K562 (cell line): ENCODE measurements around the gene RHCG. TPM values are rescaled to one million over a fixed set of nuclear protein-coding genes. Genes with fewer than 3 reads are reported as not detected.

Experiments
- ATAC-seq: fragments of 200-7000 bp; cut with Tn5 transposase; 3 replicates; pipeline ENCODE4 v1.9.1; 2020; ENCODE audit warnings: moderate library complexity
- BruUV-seq: library from RNA; stranded (reverse); fragments of 400-500 nt; replicated peaks from 2 replicates; lab custom pipeline; 2021; lab: Mats Ljungman, UMichigan
- CTCF ChIA-PET: fragments of 300-600 bp; formaldehyde crosslinking; extraction: SDS; loops from one replicate; lab custom pipeline; 2021; ENCODE audit warnings: low intra/inter-chr PET ratio; lab: Yijun Ruan, JAX
- POLR2A ChIA-PET: fragments of 300-600, 350-650 bp; sonication (Branson Sonifier 250); formaldehyde crosslinking; extraction: SDS; loops from one replicate; lab custom pipeline; 2021; ENCODE audit warnings: antibody characterized with exemption, inconsistent platforms; lab: Yijun Ruan, JAX
- DNase-seq, 4 experiments: peaks; one replicate each; pipeline versions ENCODE4 v3.0.0 to v3.0.0-alpha.2; 2011 to 2018; ENCODE audit warnings: low spot score in 3 of 4, mixed read lengths in 3 of 4; ENCODE audit errors: extremely low read depth in 1 of 4
- FAIRE-seq: peaks from 2 replicates; lab custom pipeline; 2011; peaks lifted over from hg19 to GRCh38; lab: Jason Lieb, UNC
- H2AFZ ChIP-seq: 2 replicates; pipeline ENCODE4 v1.6.0; 2011; ENCODE audit warnings: low read depth, low read length, control low read depth, inconsistent platforms
- H3K27ac ChIP-seq: fragments of 200-600 bp; 3 replicates; pipeline ENCODE4 v1.8.0; 2011; ENCODE audit warnings: low read depth, mild to moderate bottlenecking, control low read depth, inconsistent platforms, low read length, moderate library complexity, mixed read lengths; ENCODE audit errors: extremely low read depth
- H3K27me3 ChIP-seq, 2 experiments: fragments of 300-600 bp in 1 of 2; 2 replicates in 1 of 2; 3 replicates in 1 of 2; pipeline versions ENCODE4 v1.6.0 to v1.8.0; 2011; ENCODE audit warnings: inconsistent platforms in 2 of 2, low read length in 2 of 2, mild to moderate bottlenecking in 1 of 2, mixed read lengths in 1 of 2, moderate library complexity in 1 of 2; ENCODE audit not compliant: control insufficient read depth in 2 of 2, insufficient read depth in 2 of 2
- H3K36me3 ChIP-seq: fragments of 300-600 bp; 3 replicates; pipeline ENCODE4 v1.8.0; 2011; ENCODE audit warnings: mild to moderate bottlenecking, low read length, inconsistent platforms; ENCODE audit not compliant: control insufficient read depth, insufficient read depth
- H3K4me1 ChIP-seq, 2 experiments: fragments of 200-600 bp in 1 of 2; replicated peaks in 1 of 2; 2 replicates in 1 of 2; 3 replicates in 1 of 2; pipeline versions ENCODE4 v1.5.1 to v1.8.0; 2011; ENCODE audit warnings: inconsistent platforms in 2 of 2, low read length in 2 of 2, mild to moderate bottlenecking in 1 of 2, mixed read lengths in 1 of 2, moderate library complexity in 1 of 2; ENCODE audit not compliant: control insufficient read depth in 2 of 2, insufficient read depth in 2 of 2
- H3K4me2 ChIP-seq: 2 replicates; pipeline ENCODE4 v1.6.1; 2011; ENCODE audit warnings: low read length, control low read depth, inconsistent platforms, mixed read lengths; ENCODE audit not compliant: insufficient read depth
- H3K4me3 ChIP-seq: fragments of 200-600 bp; sonication (generic), shearing (Covaris generic); 2 replicates; pipeline ENCODE4 v1.5.1; 2016; ENCODE audit warnings: control low read depth, inconsistent platforms
- H3K79me2 ChIP-seq: fragments of 200-600 bp; 3 replicates; pipeline ENCODE4 v1.8.0; 2011; ENCODE audit warnings: low read length, inconsistent platforms; ENCODE audit not compliant: control insufficient read depth, insufficient read depth
- H3K9ac ChIP-seq, 2 experiments: 2 replicates each; pipeline versions ENCODE4 v1.6.0 to v1.6.1; 2011; ENCODE audit warnings: low read depth in 2 of 2, low read length in 2 of 2, control low read depth in 1 of 2, inconsistent platforms in 1 of 2, mild to moderate bottlenecking in 1 of 2, mixed read lengths in 1 of 2; ENCODE audit not compliant: insufficient read depth in 1 of 2
- H3K9me1 ChIP-seq: one replicate; pipeline ENCODE4 v1.6.0; 2011; ENCODE audit warnings: inconsistent platforms, mild to moderate bottlenecking, low read length, moderate library complexity; ENCODE audit not compliant: control insufficient read depth, insufficient read depth
- H3K9me3 ChIP-seq: replicated peaks from 2 replicates; pipeline ENCODE4 v1.5.1; 2011; ENCODE audit warnings: low read depth, low read length, inconsistent platforms; ENCODE audit not compliant: control insufficient read depth, insufficient read depth
- H4K20me1 ChIP-seq: replicated peaks from 2 replicates; pipeline ENCODE4 v1.6.1; 2011; ENCODE audit warnings: low read length, inconsistent platforms, mixed read lengths; ENCODE audit not compliant: control insufficient read depth, insufficient read depth
- CHD1 ChIP-seq: fragments of 200-600 bp; sonication (generic); IDR thresholded peaks from one replicate; pipeline ENCODE4 v1.6.1; 2012; ENCODE audit warnings: mild to moderate bottlenecking, moderate library complexity, low read length, inconsistent platforms
- DIDO1 ChIP-seq: fragments of 450-650 bp; IDR thresholded peaks from 2 replicates; pipeline ENCODE4 v1.6.1; 2016; ENCODE audit warnings: low read depth, missing biosample characterization, missing genetic modification characterization
- DPF2 ChIP-seq: fragments of 450-650 bp; IDR thresholded peaks from 2 replicates; pipeline ENCODE4 v1.6.1; 2016
- ELF2 ChIP-seq: fragments of 250-450 bp; sonication (Bioruptor Pico); IDR thresholded peaks from 2 replicates; pipeline ENCODE4 v1.5.0; 2021; ENCODE audit warnings: mild to moderate bottlenecking
- GABPB1 ChIP-seq: sonication (generic); formaldehyde crosslinking; IDR thresholded peaks from 2 replicates; pipeline ENCODE4 v1.8.0; 2022; ENCODE audit warnings: mild to moderate bottlenecking, missing genetic modification reagents
- ZKSCAN1 ChIP-seq: fragments of 150-350 bp; IDR thresholded peaks from 2 replicates; pipeline ENCODE4 v1.6.1; 2016; ENCODE audit warnings: low read depth, low read length
- ZNF197 ChIP-seq: fragments of 200-800 bp; sonication (Bioruptor generic); IDR thresholded peaks from 2 replicates; pipeline ENCODE4 v1.6.1; 2016; ENCODE audit warnings: low read depth, missing genetic modification characterization, missing compliant biosample characterization
- ZNF217 ChIP-seq: sonication (generic); formaldehyde crosslinking; IDR thresholded peaks from 2 replicates; pipeline ENCODE4 v1.8.0; 2022; ENCODE audit warnings: mild to moderate bottlenecking, missing genetic modification reagents
- WGBS: fragments of 100-300 bp; shearing (Covaris generic); methylation state at CpG from one replicate; pipeline ENCODE4 v1.1.6; 2016; ENCODE audit warnings: low coverage, mixed read lengths; ENCODE audit not compliant: insufficient coverage; ENCODE audit errors: missing lambda C conversion rate; 5-methylcytosine and 5-hydroxymethylcytosine counted together
- in situ Hi-C: fragments of 300-500 bp; cut with MboI; formaldehyde crosslinking; loops from 4 replicates; pipeline ENCODE4 v1.15.0; 2018; ENCODE audit warnings: inconsistent platforms, mixed read lengths
- intact Hi-C: fragments of 100-400 bp; cut with micrococcal nuclease; formaldehyde crosslinking; loops from 2 replicates; pipeline ENCODE4 v1.14.2; 2022
- polyA plus RNA-seq, 8 experiments: library from polyadenylated mRNA; depleted of rRNA in 4 of 8; stranded (reverse) in 5 of 8; unstranded in 3 of 8; fragments of >200 nt; fragmentation: Nextera tagmentation in 2 of 8; fragmentation: Illumina TruSeq in 1 of 8; extraction: Ambion mirVana in 2 of 8; extraction: Trizol in 1 of 8; gene quantifications; 2 replicates each; pipeline versions ENCODE4 v1.2.1 to v1.2.3, GENCODE V29; 2011 to 2014; ENCODE audit warnings: inconsistent platforms in 1 of 8, missing spikeins in 1 of 8
- total RNA-seq, 7 experiments: library from RNA; depleted of rRNA in 6 of 7; stranded (reverse); fragments of >200 nt in 6 of 7; fragmentation: Illumina TruSeq in 2 of 7; extraction: Trizol in 2 of 7; gene quantifications; 2 replicates each; pipeline versions ENCODE4 v1.2.1 to v1.2.3, GENCODE V29; 2011 to 2021; ENCODE audit warnings: low replicate concordance in 1 of 7
- TF ChIP-seq, protein P1 (sequence below): fragments of 250-450 bp; sonication (Bioruptor Pico); IDR thresholded peaks from 2 replicates; pipeline ENCODE4 v1.4.0; 2020

The RHCG gene
- total and polyA plus RNA-seq, 9 of the 15 experiments (the other 6 are each of a cell fraction or from before 2014, with no cell fraction given) = not detected

- in situ Hi-C loops = no loop called here
Measured at GRCh38 chr15:89501646-89502045, 5.3 kb upstream of the RHCG start.

More at GRCh38 chr15:89501646-89502045, 5.3 kb upstream of the RHCG start:
- Histone ChIP-seq H3K4me1 (no peaks in the 10 kb centered on the region; a peak in 1 of 5 replicates), H3K79me2 (no peaks in the 10 kb centered on the region), H2AFZ (no peak overlapping the region), H3K9me1 (peaks cover 6% of the 10 kb centered on the region), H3K27ac (no peak overlapping the region), H3K4me2 (no peak overlapping the region), H3K4me3 (no peak overlapping the region), H4K20me1 (no peaks in the 10 kb centered on the region; the same call in 1 of the 2 replicates), H3K9me3 (no peaks in the 10 kb centered on the region), H3K27me3 (peaks cover 13 to 42% of the 10 kb centered on the region in 2 experiments), H3K36me3 (no peaks in the 10 kb centered on the region), H3K9ac (no peak overlapping the region)
- CTCF ChIA-PET = no interaction called here
- 0% methylated on average over 5 of the region's 5 CpGs for WGBS
- intact Hi-C loops = no loop called here
- no peak for FAIRE-seq
- no peak for ATAC-seq
- no TSS peak for BruUV-seq
- POLR2A ChIA-PET = no interaction called here
- TF ChIP-seq ZNF217 (CRISPR knock-in tag) (no peak), DIDO1 (tag) (no peak), ELF2 (CRISPR knock-in tag) (no peak), CHD1 (no peak), GABPB1 (CRISPR knock-in tag) (no peak), ZKSCAN1 (no peak), DPF2 (no peak), ZNF197 (no peak)
- TF ChIP-seq, protein P1, sequence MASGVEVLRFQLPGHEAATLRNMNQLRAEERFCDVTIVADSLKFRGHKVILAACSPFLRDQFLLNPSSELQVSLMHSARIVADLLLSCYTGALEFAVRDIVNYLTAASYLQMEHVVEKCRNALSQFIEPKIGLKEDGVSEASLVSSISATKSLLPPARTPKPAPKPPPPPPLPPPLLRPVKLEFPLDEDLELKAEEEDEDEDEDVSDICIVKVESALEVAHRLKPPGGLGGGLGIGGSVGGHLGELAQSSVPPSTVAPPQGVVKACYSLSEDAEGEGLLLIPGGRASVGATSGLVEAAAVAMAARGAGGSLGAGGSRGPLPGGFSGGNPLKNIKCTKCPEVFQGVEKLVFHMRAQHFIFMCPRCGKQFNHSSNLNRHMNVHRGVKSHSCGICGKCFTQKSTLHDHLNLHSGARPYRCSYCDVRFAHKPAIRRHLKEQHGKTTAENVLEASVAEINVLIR (CRISPR knock-in tag) = no peak
- no peak for DNase-seq
